K562 (cell line): ENCODE measurements around the gene SHFL. TPM values are rescaled to one million over a fixed set of nuclear protein-coding genes. Genes with fewer than 3 reads are reported as not detected.
A peak's percentile ranks its signal among the peaks of the same experiment; 100 is the strongest.

Experiments
- ATF2 ChIP-seq: sonication (generic); formaldehyde crosslinking; IDR thresholded peaks from 2 replicates; pipeline ENCODE4 v1.8.1; 2022; ENCODE audit warnings: missing genetic modification reagents
- ATF6 ChIP-seq: sonication (generic); formaldehyde crosslinking; IDR thresholded peaks from 2 replicates; pipeline ENCODE4 v1.4.0; 2020; ENCODE audit warnings: mild to moderate bottlenecking, missing genetic modification reagents
- CBFA2T2 ChIP-seq: fragments of 450-650 bp; conservative IDR thresholded peaks from 2 replicates; pipeline ENCODE4 v1.6.1; 2017; ENCODE audit warnings: mild to moderate bottlenecking
- CHCHD3 ChIP-seq: fragments of 250-450 bp; sonication (Bioruptor Pico); IDR thresholded peaks from 2 replicates; pipeline ENCODE4 v2.1.2; 2022; ENCODE audit warnings: mild to moderate bottlenecking
- ETV6 ChIP-seq, 3 experiments: fragments of 150-350 bp in 1 of 3; sonication (generic) in 1 of 3; formaldehyde crosslinking in 1 of 3; IDR thresholded peaks; 2 replicates each; pipeline versions ENCODE4 v1.6.1 to v1.8.0; 2014 to 2022; ENCODE audit warnings: borderline replicate concordance in 2 of 3, low read depth in 2 of 3, antibody characterized with exemption in 1 of 3, low read length in 1 of 3, mild to moderate bottlenecking in 1 of 3, missing genetic modification reagents in 1 of 3
- MNT ChIP-seq, 2 experiments: fragments of 450-650 bp; conservative IDR thresholded peaks; 2 replicates each; pipeline ENCODE4 v1.6.1; 2017; ENCODE audit warnings: mild to moderate bottlenecking in 2 of 2, moderate library complexity in 2 of 2
- TEAD2 ChIP-seq: fragments of 450-650 bp; IDR thresholded peaks from 2 replicates; pipeline ENCODE4 v1.6.1; 2016; ENCODE audit warnings: missing genetic modification characterization, control low read depth, missing compliant biosample characterization
- YY1 ChIP-seq, 3 experiments: IDR thresholded peaks; 2 replicates each; pipeline ENCODE4 v1.6.1; 2011; ENCODE audit warnings: low read length in 2 of 3, mild to moderate bottlenecking in 2 of 3, moderate library complexity in 2 of 3, borderline replicate concordance in 1 of 3, control low read depth in 1 of 3, low read depth in 1 of 3; ENCODE audit not compliant: insufficient read depth in 3 of 3, insufficient replicate concordance in 2 of 3, control insufficient read depth in 1 of 3, insufficient read length in 1 of 3; ENCODE audit errors: extremely low read depth in 1 of 3
- ZBTB34 ChIP-seq: fragments of 250-450 bp; sonication (Bioruptor Pico); IDR thresholded peaks from 2 replicates; pipeline ENCODE4 v1.8.0; 2021; ENCODE audit warnings: mild to moderate bottlenecking, moderate library complexity
- ZFP1 ChIP-seq: fragments of 450-650 bp; formaldehyde crosslinking; IDR thresholded peaks from 2 replicates; pipeline ENCODE4 v1.4.0; 2020; ENCODE audit warnings: mild to moderate bottlenecking, mixed read lengths
- ZHX1 ChIP-seq: fragments of 150-350 bp; conservative IDR thresholded peaks from 2 replicates; pipeline ENCODE4 v1.6.1; 2014; ENCODE audit warnings: low read length
- ZKSCAN3 ChIP-seq: fragments of 250-450 bp; sonication (Bioruptor Pico); IDR thresholded peaks from 2 replicates; pipeline ENCODE4 v1.4.0; 2020
- ZNF277 ChIP-seq: fragments of 250-450 bp; sonication (Bioruptor Pico); IDR thresholded peaks from 2 replicates; pipeline ENCODE4 v1.8.0; 2022; ENCODE audit warnings: inconsistent platforms, mild to moderate bottlenecking, moderate library complexity, borderline replicate concordance
- ZNF780A ChIP-seq: fragments of 250-450 bp; sonication (Bioruptor Pico); IDR thresholded peaks from 2 replicates; pipeline ENCODE4 v1.5.0; 2021; ENCODE audit warnings: mild to moderate bottlenecking
- polyA plus RNA-seq, 8 experiments: library from polyadenylated mRNA; depleted of rRNA in 4 of 8; stranded (reverse) in 5 of 8; unstranded in 3 of 8; fragments of >200 nt; fragmentation: Nextera tagmentation in 2 of 8; fragmentation: Illumina TruSeq in 1 of 8; extraction: Ambion mirVana in 2 of 8; extraction: Trizol in 1 of 8; gene quantifications; 2 replicates each; pipeline versions ENCODE4 v1.2.1 to v1.2.3, GENCODE V29; 2011 to 2014; ENCODE audit warnings: inconsistent platforms in 1 of 8, missing spikeins in 1 of 8
- total RNA-seq, 7 experiments: library from RNA; depleted of rRNA in 6 of 7; stranded (reverse); fragments of >200 nt in 6 of 7; fragmentation: Illumina TruSeq in 2 of 7; extraction: Trizol in 2 of 7; gene quantifications; 2 replicates each; pipeline versions ENCODE4 v1.2.1 to v1.2.3, GENCODE V29; 2011 to 2021; ENCODE audit warnings: low replicate concordance in 1 of 7

The SHFL gene
- total and polyA plus RNA-seq, 9 of the 15 experiments (the other 6 are each of a cell fraction or from before 2014, with no cell fraction given): 1.5 to 25.7 (median 13.0) TPM

- TF ChIP-seq ATF2 (CRISPR knock-in tag) (no peak), MNT (conservative IDR thresholded peaks at IDR 0.05) (peak; percentile 96 to 99), CBFA2T2 (no peak), ZFP1 (CRISPR knock-in tag) (no peak), ZHX1 (no peak; the same call in 1 of the 2 replicates), CHCHD3 (CRISPR knock-in tag) (no peak), ZNF277 (CRISPR knock-in tag) (no peak), ZNF780A (CRISPR knock-in tag) (no peak), ZKSCAN3 (CRISPR knock-in tag) (no peak), ATF6 (no peak), TEAD2 (tag) (no peak), YY1 (IDR thresholded peaks at IDR 0.05; ENCODE audit: borderline replicate concordance in 1 of 3, control insufficient read depth in 1 of 3, extremely low read depth in 1 of 3, insufficient read depth in 3 of 3, insufficient read length in 1 of 3, insufficient replicate concordance in 2 of 3, low read depth in 1 of 3, low read length in 2 of 3) (peak in 2 of 3 experiments; percentile 46 to 53), ZBTB34 (CRISPR knock-in tag) (no peak), ETV6 (IDR thresholded peaks at IDR 0.05; ENCODE audit: borderline replicate concordance in 1 of 2, low read depth in 2 of 2, low read length in 1 of 2) (no peak), ETV6 (CRISPR knock-in tag; IDR thresholded peaks at IDR 0.05; ENCODE audit: borderline replicate concordance) (no peak)
Measured at GRCh38 chr19:10106100-10106936, 20.2 kb downstream of the SHFL start, which contains the start of gene PPAN (continued).
